Stimulated activated memory B cell treated with anti-CD40 and anti-IgM and Interleukin-4, amounts not matched to agents 10 μg/mL and 1 μg/mL and 100 μg/mL, for 72 hours (primary cell): ENCODE measurements around the gene OR8B3.
"Not testable (repeated sequence)": the region's sequence is repeated elsewhere in the genome, so short reads cannot be mapped to it uniquely, and the experiment has no call there.

Experiments
- ATAC-seq: fragments of 150-1000 bp; cut with Tn5 transposase; 2 replicates; pipeline ENCODE4 v1.10.0; 2021
- H3K27ac Mint-ChIP-seq: one replicate; pipeline ENCODE4 v1.8.0; 2022; ENCODE audit warnings: mild to moderate bottlenecking, mixed read lengths
- H3K27me3 Mint-ChIP-seq: one replicate; pipeline ENCODE4 v1.8.0; 2022; ENCODE audit warnings: mixed read lengths
- H3K36me3 Mint-ChIP-seq: one replicate; pipeline ENCODE4 v1.8.0; 2022; ENCODE audit warnings: mixed read lengths
- H3K4me1 Mint-ChIP-seq: one replicate; pipeline ENCODE4 v1.8.0; 2022; ENCODE audit warnings: mixed read lengths
- H3K4me3 Mint-ChIP-seq: one replicate; pipeline ENCODE4 v1.8.0; 2022; ENCODE audit warnings: mild to moderate bottlenecking, moderate library complexity, mixed read lengths
- H3K9me3 Mint-ChIP-seq: one replicate; pipeline ENCODE4 v1.8.0; 2022; ENCODE audit warnings: mixed read lengths

Gene OR8B3

GRCh38 chr11:124398924-124399323 lies at the start of gene OR8B3:
TSS of gene OR8B3 (minus strand) at chr11:124399024. CDS start at chr11:124397351, 1,673 bp downstream.
- no peak for ATAC-seq
- H3K36me3 Mint-ChIP-seq: no peaks in the 10 kb centered on the region
- H3K4me3 Mint-ChIP-seq: no peak within 1 kb of the TSS
- H3K27ac Mint-ChIP-seq: no peak within 1 kb of the TSS
- H3K9me3 Mint-ChIP-seq: no peaks in the 10 kb centered on the region
- H3K4me1 Mint-ChIP-seq: no peaks in the 10 kb centered on the region
- H3K27me3 Mint-ChIP-seq: no peaks in the 10 kb centered on the region

GRCh38 chr11:124446916-124447315 lies 48.1 kb upstream of the OR8B3 start:
- H3K27ac Mint-ChIP-seq: no peak overlapping the region
- no peaks in the 10 kb centered on the region for H3K4me1 Mint-ChIP-seq
- peaks cover 6% of the 10 kb centered on the region for H3K9me3 Mint-ChIP-seq
- H3K36me3 Mint-ChIP-seq: no peaks in the 10 kb centered on the region
- ATAC-seq: no peak
- H3K27me3 Mint-ChIP-seq: peaks cover 8% of the 10 kb centered on the region
- H3K4me3 Mint-ChIP-seq: no peak overlapping the region

GRCh38 chr11:124445646-124446150 lies 46.9 kb upstream of the OR8B3 start, which contains the start of gene OR8B8:
TSS of gene OR8B8 (minus strand) at chr11:124445696. CDS start at chr11:124441085, 4,611 bp downstream.
- ATAC-seq: no peak
- H3K27me3 Mint-ChIP-seq: no peaks in the 10 kb centered on the region
- H3K36me3 Mint-ChIP-seq: no peaks in the 10 kb centered on the region
- H3K27ac Mint-ChIP-seq: no peak within 1 kb of the TSS
- H3K9me3 Mint-ChIP-seq: no peaks in the 10 kb centered on the region
- H3K4me3 Mint-ChIP-seq: no peak within 1 kb of the TSS
- H3K4me1 Mint-ChIP-seq: no peaks in the 10 kb centered on the region

- Mint-ChIP-seq H3K4me1 (no peaks in the 10 kb centered on the region), H3K27me3 (no peaks in the 10 kb centered on the region), H3K36me3 (no peaks in the 10 kb centered on the region), H3K27ac (no peak overlapping the region), H3K4me3 (no peak overlapping the region), H3K9me3 (no peaks in the 10 kb centered on the region)
- no peak for ATAC-seq
Measured at GRCh38 chr11:124442847-124443246, 44.0 kb upstream of the OR8B3 start.

GRCh38 chr11:124442442-124442841 lies 43.6 kb upstream of the OR8B3 start:
- Mint-ChIP-seq H3K27me3 (no peaks in the 10 kb centered on the region), H3K36me3 (no peaks in the 10 kb centered on the region), H3K27ac (no peak overlapping the region), H3K4me1 (no peaks in the 10 kb centered on the region), H3K9me3 (peaks cover 1% of the 10 kb centered on the region), H3K4me3 (no peak overlapping the region)
- ATAC-seq: no peak

- H3K4me3 Mint-ChIP-seq: no peak overlapping the region
- ATAC-seq: no peak
- peaks cover 2% of the 10 kb centered on the region for H3K9me3 Mint-ChIP-seq
- H3K4me1 Mint-ChIP-seq: no peaks in the 10 kb centered on the region
- H3K27me3 Mint-ChIP-seq: no peaks in the 10 kb centered on the region
- no peaks in the 10 kb centered on the region for H3K36me3 Mint-ChIP-seq
- H3K27ac Mint-ChIP-seq: no peak overlapping the region
Measured at GRCh38 chr11:124441519-124441918, 42.7 kb upstream of the OR8B3 start.

- H3K4me1 Mint-ChIP-seq: no peaks in the 10 kb centered on the region
- H3K27ac Mint-ChIP-seq: no peak overlapping the region
- H3K36me3 Mint-ChIP-seq: no peaks in the 10 kb centered on the region
- H3K4me3 Mint-ChIP-seq: no peak overlapping the region
- H3K9me3 Mint-ChIP-seq: peaks cover 2% of the 10 kb centered on the region
- ATAC-seq: no peak
- peaks cover 1% of the 10 kb centered on the region for H3K27me3 Mint-ChIP-seq
Measured at GRCh38 chr11:124441081-124441480, 42.3 kb upstream of the OR8B3 start.

GRCh38 chr11:124440608-124441007 lies 41.8 kb upstream of the OR8B3 start:
- no peak for ATAC-seq
- Mint-ChIP-seq H3K9me3 (peaks cover 2% of the 10 kb centered on the region), H3K27me3 (peaks cover 6% of the 10 kb centered on the region), H3K4me3 (no peak overlapping the region), H3K4me1 (no peaks in the 10 kb centered on the region), H3K36me3 (no peaks in the 10 kb centered on the region), H3K27ac (no peak overlapping the region)

GRCh38 chr11:124434699-124435098 lies 35.9 kb upstream of the OR8B3 start:
- ATAC-seq: no peak
- H3K27ac Mint-ChIP-seq: no peak overlapping the region

GRCh38 chr11:124429599-124429998 lies 30.8 kb upstream of the OR8B3 start:
- no peak for ATAC-seq
- Mint-ChIP-seq H3K9me3 (peaks cover 7% of the 10 kb centered on the region), H3K4me1 (no peaks in the 10 kb centered on the region), H3K27me3 (no peaks in the 10 kb centered on the region), H3K36me3 (no peaks in the 10 kb centered on the region), H3K4me3 (no peak overlapping the region), H3K27ac (no peak overlapping the region)

More at GRCh38 chr11:124434699-124435098, 35.9 kb upstream of the OR8B3 start:
- no peaks in the 10 kb centered on the region for H3K36me3 Mint-ChIP-seq
- H3K27me3 Mint-ChIP-seq: peaks cover 10% of the 10 kb centered on the region
- no peak overlapping the region for H3K4me3 Mint-ChIP-seq
- H3K4me1 Mint-ChIP-seq: no peaks in the 10 kb centered on the region
- H3K9me3 Mint-ChIP-seq: peaks cover 3% of the 10 kb centered on the region

- H3K27me3 Mint-ChIP-seq: peaks cover 34% of the 10 kb centered on the region
- peaks cover 4% of the 10 kb centered on the region for H3K9me3 Mint-ChIP-seq
- no peak within 1 kb of the TSS for H3K4me3 Mint-ChIP-seq
- ATAC-seq: no peak
- no peaks in the 10 kb centered on the region for H3K36me3 Mint-ChIP-seq
- no peaks in the 10 kb centered on the region for H3K4me1 Mint-ChIP-seq
- no peak within 1 kb of the TSS for H3K27ac Mint-ChIP-seq
Measured at GRCh38 chr11:124424384-124424921, 25.6 kb upstream of the OR8B3 start, which contains the start of gene OR8B4. TSS of gene OR8B4 (minus strand) at chr11:124424871. CDS start at chr11:124424871, 0 bp downstream.

- Mint-ChIP-seq H3K27me3 (peaks cover 34% of the 10 kb centered on the region), H3K36me3 (no peaks in the 10 kb centered on the region), H3K27ac (no peak overlapping the region), H3K9me3 (no peaks in the 10 kb centered on the region), H3K4me1 (no peaks in the 10 kb centered on the region), H3K4me3 (no peak overlapping the region)
- no peak for ATAC-seq
Measured at GRCh38 chr11:124421043-124421442, 22.2 kb upstream of the OR8B3 start.

- Mint-ChIP-seq H3K4me3 (no peak overlapping the region), H3K27ac (no peak overlapping the region), H3K9me3 (no peaks in the 10 kb centered on the region), H3K4me1 (no peaks in the 10 kb centered on the region), H3K27me3 (peaks cover 25% of the 10 kb centered on the region), H3K36me3 (no peaks in the 10 kb centered on the region)
- no peak for ATAC-seq
Measured at GRCh38 chr11:124415356-124415923, 16.6 kb upstream of the OR8B3 start.

- Mint-ChIP-seq H3K27me3 (peaks cover 23% of the 10 kb centered on the region), H3K36me3 (no peaks in the 10 kb centered on the region), H3K9me3 (no peaks in the 10 kb centered on the region), H3K4me3 (no peak overlapping the region), H3K4me1 (no peaks in the 10 kb centered on the region), H3K27ac (no peak overlapping the region)
- ATAC-seq: no peak
Measured at GRCh38 chr11:124409906-124410305, 11.1 kb upstream of the OR8B3 start.

- no peak for ATAC-seq
- Mint-ChIP-seq H3K27ac (no peak overlapping the region), H3K4me3 (no peak overlapping the region), H3K4me1 (no peaks in the 10 kb centered on the region), H3K27me3 (no peaks in the 10 kb centered on the region), H3K9me3 (no peaks in the 10 kb centered on the region), H3K36me3 (no peaks in the 10 kb centered on the region)
Measured at GRCh38 chr11:124405581-124405980, 6.8 kb upstream of the OR8B3 start.

GRCh38 chr11:124403186-124403585 lies 4.4 kb upstream of the OR8B3 start:
- H3K36me3 Mint-ChIP-seq, H3K27ac Mint-ChIP-seq, H3K27me3 Mint-ChIP-seq, ATAC-seq, H3K4me3 Mint-ChIP-seq, H3K4me1 Mint-ChIP-seq, H3K9me3 Mint-ChIP-seq: not testable (repeated sequence)
